B cell (primary cell): ENCODE results near the gene PCDHA10. TPM values are rescaled to one million over a fixed set of nuclear protein-coding genes. Genes with fewer than 3 reads are reported as not detected.

ENCODE experiments used
- ATAC-seq: fragments of 200-7000 bp; cut with Tn5 transposase; one replicate; pipeline ENCODE4 v1.10.0; 2021; ENCODE audit warnings: low read depth, mild to moderate bottlenecking, moderate number of reproducible peaks, moderate library complexity
- CTCF ChIA-PET: fragments of 350-600 bp; sonication (Branson Sonifier 250); formaldehyde crosslinking; loops from one replicate; lab custom pipeline; 2021; ENCODE audit warnings: antibody characterized with exemption, inconsistent platforms; lab: Charles Lee
- POLR2A ChIA-PET: fragments of 350-600 bp; sonication (Branson Sonifier 250); formaldehyde crosslinking; loops from one replicate; lab custom pipeline; 2021; ENCODE audit warnings: antibody characterized with exemption; lab: Charles Lee
- DNase-seq: peaks from one replicate; pipeline ENCODE4 v3.0.0; 2013
- H2AFZ ChIP-seq: 2 replicates; pipeline ENCODE4 v1.6.1; 2012; ENCODE audit warnings: mild to moderate bottlenecking, low read depth, low read length; ENCODE audit not compliant: insufficient read depth, poor library complexity, severe bottlenecking
- H3K27ac ChIP-seq, 2 donors: 1 replicate in 1 of 2; 2 replicates in 1 of 2; pipeline ENCODE4 v1.5.1; 2012 to 2013; ENCODE audit warnings: low read length in 2 of 2, mild to moderate bottlenecking in 2 of 2, moderate library complexity in 1 of 2
- H3K27me3 ChIP-seq, 4 experiments: fragments of 200-600 bp in 1 of 4; sonication (generic) in 1 of 4; replicated peaks in 1 of 4; 1 replicate in 2 of 4; 2 replicates in 2 of 4; pipeline versions ENCODE4 v1.6.1 to v1.7.0; 2013 to 2016; ENCODE audit warnings: low read length in 3 of 4, mild to moderate bottlenecking in 2 of 4, mixed read lengths in 1 of 4, moderate library complexity in 1 of 4; ENCODE audit not compliant: insufficient read depth in 4 of 4, control insufficient read depth in 3 of 4; ENCODE audit errors: control extremely low read depth in 1 of 4
- H3K36me3 ChIP-seq, 2 experiments: replicated peaks in 1 of 2; 1 replicate in 1 of 2; 2 replicates in 1 of 2; pipeline versions ENCODE4 v1.6.1 to v1.7.1; 2013; ENCODE audit warnings: low read length in 1 of 2; ENCODE audit not compliant: insufficient read depth in 2 of 2, control insufficient read depth in 1 of 2; ENCODE audit errors: control extremely low read depth in 1 of 2, extremely low read depth in 1 of 2
- H3K4me1 ChIP-seq, 2 donors: fragments of 200-600 bp in 1 of 2; sonication (generic) in 1 of 2; 1 replicate in 1 of 2; 2 replicates in 1 of 2; pipeline versions ENCODE4 v1.5.1 to v1.6.1; 2013 to 2017; ENCODE audit warnings: low read length in 2 of 2; ENCODE audit not compliant: control insufficient read depth in 2 of 2, insufficient read depth in 2 of 2
- H3K4me2 ChIP-seq: replicated peaks from 2 replicates; pipeline ENCODE3; 2012; ENCODE audit warnings: mild to moderate bottlenecking, low read depth, low read length; ENCODE audit not compliant: poor library complexity, severe bottlenecking
- H3K4me3 ChIP-seq, 5 experiments: fragments of 200-600 bp in 1 of 5; sonication (generic) in 1 of 5; 1 replicate in 3 of 5; 2 replicates in 2 of 5; pipeline versions ENCODE4 v1.5.1 to v1.7.0; 2011 to 2016; ENCODE audit warnings: low read length in 4 of 5, mild to moderate bottlenecking in 4 of 5, low read depth in 2 of 5, control low read depth in 1 of 5, moderate library complexity in 1 of 5; ENCODE audit not compliant: insufficient read depth in 1 of 5; ENCODE audit errors: control extremely low read depth in 1 of 5, extremely low read depth in 1 of 5
- H3K79me2 ChIP-seq: fragments of 200-600 bp; sonication (generic); one replicate; pipeline ENCODE4 v1.6.0; 2016; ENCODE audit warnings: low read length; ENCODE audit not compliant: control insufficient read depth, insufficient read depth
- H3K9ac ChIP-seq: fragments of 200-600 bp; sonication (generic); 2 replicates; pipeline ENCODE4 v1.6.1; 2017; ENCODE audit warnings: mild to moderate bottlenecking, low read length, moderate library complexity
- H3K9me3 ChIP-seq, 3 donors: one replicate each; pipeline versions ENCODE4 v1.6.1 to v1.7.1; 2013; ENCODE audit warnings: low read length in 2 of 3; ENCODE audit not compliant: control insufficient read depth in 2 of 3, insufficient read depth in 1 of 3; ENCODE audit errors: control extremely low read depth in 1 of 3
- H4K20me1 ChIP-seq: 2 replicates; pipeline ENCODE4 v1.6.0; 2012; ENCODE audit warnings: mild to moderate bottlenecking, low read length; ENCODE audit not compliant: insufficient read depth, control insufficient read depth, poor library complexity, severe bottlenecking
- H3K27ac Mint-ChIP-seq: one replicate; pipeline ENCODE4 v1.8.0; 2021; ENCODE audit warnings: mixed read lengths
- H3K27me3 Mint-ChIP-seq: one replicate; pipeline ENCODE4 v1.8.0; 2021; ENCODE audit warnings: mixed read lengths
- H3K4me1 Mint-ChIP-seq: one replicate; pipeline ENCODE4 v1.8.0; 2021; ENCODE audit warnings: mixed read lengths
- H3K4me3 Mint-ChIP-seq: one replicate; pipeline ENCODE4 v1.8.0; 2021; ENCODE audit warnings: mixed read lengths
- H3K9me3 Mint-ChIP-seq: one replicate; pipeline ENCODE4 v1.8.0; 2022; ENCODE audit warnings: mixed read lengths; ENCODE audit not compliant: insufficient read depth
- CTCF ChIP-seq: fragments of 200-600 bp; IDR thresholded peaks from one replicate; pipeline ENCODE4 v1.8.0; 2022; ENCODE audit warnings: antibody characterized with exemption, mild to moderate bottlenecking
- EZH2 ChIP-seq: IDR thresholded peaks from 2 replicates; pipeline ENCODE4 v1.6.1; 2012; ENCODE audit warnings: borderline replicate concordance, low read depth, mild to moderate bottlenecking, moderate library complexity, low read length; ENCODE audit not compliant: insufficient read depth, poor library complexity, severe bottlenecking
- WGBS: methylation state at CpG from one replicate; pipeline ENCODE4 v1.1.5; 2013; ENCODE audit warnings: missing lambda C conversion rate; ENCODE audit not compliant: insufficient coverage; 5-methylcytosine and 5-hydroxymethylcytosine counted together
- intact Hi-C: fragments of 100-400 bp; cut with micrococcal nuclease; formaldehyde crosslinking; loops from one replicate; pipeline ENCODE4 v1.10.0; 2022
- polyA plus RNA-seq: library from polyadenylated mRNA; depleted of rRNA; stranded (reverse); fragments of >200 nt; gene quantifications from 2 replicates; pipeline ENCODE4 v1.2.3, GENCODE V29; 2012
- total RNA-seq, 2 donors: library from RNA; stranded (reverse); fragments of 120-200 nt in 1 of 2; gene quantifications; 1 replicate in 1 of 2; 2 replicates in 1 of 2; pipeline versions ENCODE4 v1.2.3 to v1.2.4, GENCODE V29; 2013 to 2022

PCDHA10 gene
- total and polyA plus RNA-seq, 2 donors (not counting 1 experiment from before 2014, with no cell fraction given): not detected

DNA sequence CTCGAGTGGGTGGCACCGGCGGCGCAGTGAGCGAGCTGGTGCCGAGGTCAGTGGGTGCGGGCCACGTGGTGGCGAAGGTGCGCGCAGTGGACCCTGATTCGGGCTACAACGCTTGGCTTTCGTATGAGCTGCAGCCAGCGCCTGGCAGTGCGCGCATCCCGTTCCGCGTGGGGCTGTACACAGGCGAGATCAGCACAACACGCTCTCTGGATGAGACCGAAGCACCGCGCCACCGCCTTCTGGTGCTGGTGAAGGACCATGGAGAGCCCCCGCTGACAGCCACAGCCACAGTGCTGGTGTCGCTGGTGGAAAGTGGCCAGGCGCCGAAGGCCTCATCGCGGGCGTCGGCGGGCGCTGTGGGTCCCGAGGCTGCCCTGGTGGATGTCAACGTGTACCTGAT, 32.2 kb upstream of the PCDHA10 start:
- H4K20me1 ChIP-seq: no peaks in the 10 kb centered on the region
- H2AFZ ChIP-seq: no peak overlapping the region
- H3K79me2 ChIP-seq: no peaks in the 10 kb centered on the region
- Mint-ChIP-seq H3K27ac (no peak overlapping the region), H3K4me1 (no peaks in the 10 kb centered on the region), H3K9me3 (peaks cover 2% of the 10 kb centered on the region), H3K4me3 (no peak overlapping the region), H3K27me3 (peaks cover 10% of the 10 kb centered on the region)
- no peaks in the 10 kb centered on the region for H3K4me1 ChIP-seq
- H3K27ac ChIP-seq: no peak overlapping the region
- WGBS: 65% methylated on average over 38 of the region's 38 CpGs
- ATAC-seq (no peak), DNase-seq (no peak)
- no peak overlapping the region for H3K4me2 ChIP-seq
- H3K4me3 ChIP-seq: no peak overlapping the region
- peaks cover 0 to 8% (median 5%) of the 10 kb centered on the region in 4 experiments for H3K27me3 ChIP-seq
- H3K9me3 ChIP-seq: peaks cover 0 to 28% (median 2%) of the 10 kb centered on the region in 3 donors
- intact Hi-C loops: no loop called here
- no peaks in the 10 kb centered on the region for H3K36me3 ChIP-seq
- H3K9ac ChIP-seq: no peak overlapping the region
- ChIA-PET CTCF (no interaction called here), POLR2A (no interaction called here)
- no peak for TF ChIP-seq EZH2
- TF ChIP-seq CTCF: no peak

DNA sequence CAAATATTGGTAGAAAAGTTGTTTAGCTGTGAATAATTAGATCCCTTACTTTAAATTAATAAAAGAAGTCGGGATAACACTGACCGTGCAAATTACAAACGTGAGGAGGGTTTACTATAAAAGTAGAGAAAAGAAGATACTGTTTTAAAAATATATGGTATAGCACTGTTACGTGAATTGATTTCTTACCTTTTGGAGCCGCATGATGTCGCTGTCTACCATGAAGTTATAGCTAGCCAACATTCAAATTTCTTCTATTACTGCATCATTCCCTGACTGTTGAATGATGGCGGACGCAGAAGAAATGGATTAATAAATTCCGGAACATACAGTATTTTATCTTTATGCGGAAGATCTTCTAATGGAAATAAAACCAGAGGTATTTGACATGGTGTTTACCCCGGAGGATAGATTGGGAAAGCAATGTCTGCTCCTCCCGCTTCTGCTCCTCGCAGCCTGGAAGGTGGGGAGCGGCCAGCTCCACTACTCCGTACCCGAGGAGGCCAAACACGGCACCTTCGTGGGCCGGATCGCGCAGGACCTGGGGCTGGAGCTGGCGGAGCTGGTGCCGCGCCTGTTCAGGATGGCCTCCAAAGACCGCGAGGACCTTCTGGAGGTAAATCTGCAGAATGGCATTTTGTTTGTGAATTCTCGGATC, 27.9 kb upstream of the PCDHA10 start, which contains the start of gene PCDHA6:
TSS of gene PCDHA6 (plus strand) at position 257 of the 658 bp plus-strand sequence. CDS start at position 389, 132 bp downstream.
- Histone ChIP-seq H3K4me1 (no peaks in the 10 kb centered on the region), H3K27me3 (peaks cover 0 to 14% (median 6%) of the 10 kb centered on the region in 4 experiments), H3K9me3 (peaks cover 0 to 35% (median 2%) of the 10 kb centered on the region in 3 donors), H3K79me2 (no peaks in the 10 kb centered on the region), H3K9ac (no peak within 1 kb of the TSS), H3K27ac (no peak within 1 kb of the TSS), H2AFZ (no peak within 1 kb of the TSS), H3K4me3 (no peak within 1 kb of the TSS), H4K20me1 (no peaks in the 10 kb centered on the region), H3K36me3 (no peaks in the 10 kb centered on the region), H3K4me2 (no peak within 1 kb of the TSS)
- CTCF ChIA-PET: no interaction called here
- Mint-ChIP-seq H3K27me3 (peaks cover 22% of the 10 kb centered on the region), H3K27ac (no peak within 1 kb of the TSS), H3K4me3 (no peak within 1 kb of the TSS), H3K4me1 (no peaks in the 10 kb centered on the region), H3K9me3 (peaks cover 6% of the 10 kb centered on the region)
- ATAC-seq: no peak
- DNase-seq: no peak
- intact Hi-C loops: no loop called here
- TF ChIP-seq EZH2: no peak
- no peak for TF ChIP-seq CTCF
- WGBS: 38% methylated on average over 20 of the region's 27 CpGs
- POLR2A ChIA-PET: no interaction called here
